ENCODE data around the gene ABCG2. TPM values are rescaled to one million over a fixed set of nuclear protein-coding genes. Genes with fewer than 3 reads are reported as not detected.
"Not testable (repeated sequence)": the region's sequence is repeated elsewhere in the genome, so short reads cannot be mapped to it uniquely, and the experiment has no call there.

The ABCG2 gene
- polyA plus RNA-seq, 1 of the 3 experiments (the other 2 are of a cell fraction) = 0.02 TPM

DNA sequence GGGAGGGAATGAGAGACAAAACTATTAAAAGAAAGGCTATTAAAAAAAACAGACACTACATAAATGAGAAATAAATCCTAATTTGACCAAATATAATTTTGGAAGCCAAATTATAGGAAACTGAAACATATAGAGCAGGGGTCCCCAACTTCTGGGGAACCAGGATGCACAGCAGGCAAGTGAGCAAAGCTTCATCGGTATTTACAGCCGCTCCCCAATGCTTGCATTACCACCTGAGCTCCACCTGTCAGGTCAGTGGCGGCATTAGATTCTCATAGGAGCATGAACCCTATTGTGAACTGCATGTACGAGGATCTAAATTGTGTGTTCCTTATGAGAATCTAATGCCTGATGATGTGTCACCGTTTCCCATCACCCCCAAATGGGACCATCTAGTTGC, 28.4 kb downstream of the ABCG2 start:
- no peak overlapping the region for H3K27ac ChIP-seq (ENCODE audit: low read depth in 2 of 2, low read length in 1 of 2)
- no peak overlapping the region for H2AFZ ChIP-seq (ENCODE audit: low read depth)
- no peaks in the 10 kb centered on the region for H3K9me2 ChIP-seq
- no peaks in the 10 kb centered on the region for H3K79me2 ChIP-seq (ENCODE audit: insufficient read depth)
- POLR2A ChIA-PET = no interaction called here
- no peak for DNase-seq
- TF ChIP-seq MXI1 (IDR thresholded peaks at IDR 0.05; ENCODE audit: low read depth, low read length) = no peak
- TF ChIP-seq TCF12 (IDR thresholded peaks at IDR 0.05) = no peak
- no peak for TF ChIP-seq FOSL2 (IDR thresholded peaks at IDR 0.05; ENCODE audit: borderline replicate concordance, low read depth)
- TF ChIP-seq SIN3A (IDR thresholded peaks at IDR 0.05; ENCODE audit: borderline replicate concordance, low read depth, low read length) = no peak
- TF ChIP-seq EZH2phosphoT487 (IDR thresholded peaks at IDR 0.05; ENCODE audit: borderline replicate concordance, low read depth) = no peak
- no peak for TF ChIP-seq CHD2 (IDR thresholded peaks at IDR 0.05; ENCODE audit: low read length, partially characterized antibody)
- H4K20me1 ChIP-seq (ENCODE audit: insufficient read depth) = no peaks in the 10 kb centered on the region
- WGBS (ENCODE audit: low lambda C conversion rate) = 60% methylated on average over 4 of the region's 5 CpGs
- no peak overlapping the region for H3K9ac ChIP-seq
- CTCF ChIA-PET = interaction anchor here (1.1 kb wide), 1 partner anchor 97 kb away, joined by 3 read pairs; no protein-coding TSS in a partner anchor
- H3K4me2 ChIP-seq = no peak overlapping the region
- H3K4me1 ChIP-seq (ENCODE audit: control insufficient read depth in 1 of 2, insufficient read depth in 2 of 2, low read depth in 1 of 2, low read length in 1 of 2) = no peaks in the 10 kb centered on the region
- H3K36me3 ChIP-seq (replicated peaks in 1 of 2; ENCODE audit: control insufficient read depth in 1 of 2, insufficient read depth in 2 of 2, low read length in 1 of 2) = no peaks in the 10 kb centered on the region
- no peaks in the 10 kb centered on the region for H3K27me3 ChIP-seq (ENCODE audit: insufficient read depth)
- no peaks in the 10 kb centered on the region for H3K9me3 ChIP-seq
- no peak overlapping the region for H3K4me3 ChIP-seq (ENCODE audit: low read depth in 2 of 2, low read length in 1 of 2)
- no peaks in the 10 kb centered on the region for H3F3A ChIP-seq (replicated peaks; ENCODE audit: insufficient read depth)

- H3K4me1 ChIP-seq (ENCODE audit: control insufficient read depth in 1 of 2, insufficient read depth in 2 of 2, low read depth in 1 of 2, low read length in 1 of 2); H2AFZ ChIP-seq (ENCODE audit: low read depth); H3K27me3 ChIP-seq (ENCODE audit: insufficient read depth); POLR2A ChIA-PET; DNase-seq; H3K9me3 ChIP-seq; H3K9ac ChIP-seq; H4K20me1 ChIP-seq (ENCODE audit: insufficient read depth); H3K9me2 ChIP-seq; H3K27ac ChIP-seq (ENCODE audit: low read depth in 2 of 2, low read length in 1 of 2); H3K4me2 ChIP-seq; H3K4me3 ChIP-seq (ENCODE audit: low read depth in 2 of 2, low read length in 1 of 2); H3K79me2 ChIP-seq (ENCODE audit: insufficient read depth); H3K36me3 ChIP-seq (replicated peaks in 1 of 2; ENCODE audit: control insufficient read depth in 1 of 2, insufficient read depth in 2 of 2, low read length in 1 of 2); H3F3A ChIP-seq (replicated peaks; ENCODE audit: insufficient read depth): not testable (repeated sequence)
- CTCF ChIA-PET = interaction anchor here (1.2 kb wide), 1 partner anchor 9 kb away, joined by 3 read pairs; no protein-coding TSS in a partner anchor
- 62% methylated on average over 5 of the region's 5 CpGs for WGBS (ENCODE audit: low lambda C conversion rate)
Observed at GRCh38 chr4:88122260-88122659, 36.2 kb downstream of the ABCG2 start.

- TF ChIP-seq MAX (IDR thresholded peaks at IDR 0.05; ENCODE audit: low read depth) (no peak), YY1 (IDR thresholded peaks at IDR 0.05; ENCODE audit: low read depth) (no peak), NRF1 (IDR thresholded peaks at IDR 0.05; ENCODE audit: low read depth, low read length) (no peak), ELF1 (IDR thresholded peaks at IDR 0.05) (no peak), GATA2 (CRISPR knock-in tag; IDR thresholded peaks at IDR 0.05) (no peak), IRF3 (IDR thresholded peaks at IDR 0.05; ENCODE audit: low read depth, low read length) (no peak), RCOR1 (IDR thresholded peaks at IDR 0.05; ENCODE audit: low read length) (no peak), MEF2A (IDR thresholded peaks at IDR 0.05; ENCODE audit: borderline replicate concordance, low read depth) (no peak), ZBTB33 (IDR thresholded peaks at IDR 0.05; ENCODE audit: borderline replicate concordance, low read depth) (no peak), EP300 (IDR thresholded peaks at IDR 0.05; ENCODE audit: borderline replicate concordance in 1 of 2, low read depth in 1 of 2, low read length in 1 of 2) (no peak), SIN3A (IDR thresholded peaks at IDR 0.05; ENCODE audit: borderline replicate concordance, low read depth, low read length) (no peak), FOSL2 (IDR thresholded peaks at IDR 0.05; ENCODE audit: borderline replicate concordance, low read depth) (no peak), GABPA (IDR thresholded peaks at IDR 0.05; ENCODE audit: low read depth) (no peak), POLR2AphosphoS5 (IDR thresholded peaks at IDR 0.05; ENCODE audit: low read depth, low read length) (no peak)
- TF ChIP-seq, protein P1, sequence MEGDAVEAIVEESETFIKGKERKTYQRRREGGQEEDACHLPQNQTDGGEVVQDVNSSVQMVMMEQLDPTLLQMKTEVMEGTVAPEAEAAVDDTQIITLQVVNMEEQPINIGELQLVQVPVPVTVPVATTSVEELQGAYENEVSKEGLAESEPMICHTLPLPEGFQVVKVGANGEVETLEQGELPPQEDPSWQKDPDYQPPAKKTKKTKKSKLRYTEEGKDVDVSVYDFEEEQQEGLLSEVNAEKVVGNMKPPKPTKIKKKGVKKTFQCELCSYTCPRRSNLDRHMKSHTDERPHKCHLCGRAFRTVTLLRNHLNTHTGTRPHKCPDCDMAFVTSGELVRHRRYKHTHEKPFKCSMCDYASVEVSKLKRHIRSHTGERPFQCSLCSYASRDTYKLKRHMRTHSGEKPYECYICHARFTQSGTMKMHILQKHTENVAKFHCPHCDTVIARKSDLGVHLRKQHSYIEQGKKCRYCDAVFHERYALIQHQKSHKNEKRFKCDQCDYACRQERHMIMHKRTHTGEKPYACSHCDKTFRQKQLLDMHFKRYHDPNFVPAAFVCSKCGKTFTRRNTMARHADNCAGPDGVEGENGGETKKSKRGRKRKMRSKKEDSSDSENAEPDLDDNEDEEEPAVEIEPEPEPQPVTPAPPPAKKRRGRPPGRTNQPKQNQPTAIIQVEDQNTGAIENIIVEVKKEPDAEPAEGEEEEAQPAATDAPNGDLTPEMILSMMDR (IDR thresholded peaks at IDR 0.05) = no peak
- Histone ChIP-seq H3F3A (replicated peaks; ENCODE audit: insufficient read depth) (no peaks in the 10 kb centered on the region), H3K9me3 (no peaks in the 10 kb centered on the region), H3K36me3 (replicated peaks in 1 of 2; ENCODE audit: control insufficient read depth in 1 of 2, insufficient read depth in 2 of 2, low read length in 1 of 2) (no peaks in the 10 kb centered on the region), H3K4me2 (no peak overlapping the region), H3K4me3 (ENCODE audit: low read depth in 2 of 2, low read length in 1 of 2) (no peak overlapping the region), H3K9me2 (no peaks in the 10 kb centered on the region), H3K27me3 (ENCODE audit: insufficient read depth) (no peaks in the 10 kb centered on the region), H4K20me1 (ENCODE audit: insufficient read depth) (no peaks in the 10 kb centered on the region), H3K27ac (ENCODE audit: low read depth in 2 of 2, low read length in 1 of 2) (no peak overlapping the region), H2AFZ (ENCODE audit: low read depth) (no peak overlapping the region), H3K79me2 (ENCODE audit: insufficient read depth) (no peaks in the 10 kb centered on the region), H3K9ac (no peak overlapping the region), H3K4me1 (ENCODE audit: control insufficient read depth in 1 of 2, insufficient read depth in 2 of 2, low read depth in 1 of 2, low read length in 1 of 2) (no peaks in the 10 kb centered on the region)
- 9% methylated on average over 1 of the region's 2 CpGs for WGBS (ENCODE audit: low lambda C conversion rate)
- ChIA-PET CTCF (no interaction called here), POLR2A (no interaction called here)
- DNase-seq = no peak
Observed at GRCh38 chr4:88119943-88120342, 38.5 kb downstream of the ABCG2 start.
